Right lobe of liver (tissue), 6 donors: Measurements from ENCODE around the gene GGT7. TPM values are rescaled to one million over a fixed set of nuclear protein-coding genes. Genes with fewer than 3 reads are reported as not detected.

Source experiments
- ATAC-seq, 4 donors: fragments of 200-7000 bp; cut with Tn5 transposase; one replicate each; pipeline ENCODE4 v1.9.1; 2020; ENCODE audit warnings: mild to moderate bottlenecking in 4 of 4, moderate library complexity in 4 of 4
- DNase-seq, 3 donors: peaks; one replicate each; pipeline ENCODE4 v3.0.0-alpha.2; 2020
- H3K27ac ChIP-seq, 3 donors: fragments of 200-600 bp; one replicate each; pipeline ENCODE4 v1.8.0; 2022
- H3K27me3 ChIP-seq, 2 donors: fragments of 200-600 bp; one replicate each; pipeline ENCODE4 v1.8.0; 2022
- H3K36me3 ChIP-seq, 4 donors: fragments of 200-600 bp; sonication (generic) in 1 of 4; one replicate each; pipeline versions ENCODE4 v1.5.1 to v1.8.0; 2017 to 2022; ENCODE audit warnings: control low read depth in 1 of 4
- H3K4me1 ChIP-seq, 4 donors: fragments of 200-600 bp; sonication (generic) in 1 of 4; one replicate each; pipeline versions ENCODE4 v1.5.1 to v1.8.0; 2017 to 2022; ENCODE audit warnings: control low read depth in 1 of 4
- H3K4me3 ChIP-seq, 3 donors: fragments of 200-600 bp; one replicate each; pipeline ENCODE4 v1.8.0; 2022
- H3K9me3 ChIP-seq, 4 donors: fragments of 200-600 bp; sonication (generic) in 1 of 4; one replicate each; pipeline versions ENCODE4 v1.5.1 to v1.8.0; 2017 to 2022; ENCODE audit warnings: control low read depth in 1 of 4
- POLR2A ChIP-seq: fragments of 450-650 bp; IDR thresholded peaks from one replicate; pipeline ENCODE4 v1.6.1; 2017; ENCODE audit warnings: antibody characterized with exemption, mild to moderate bottlenecking
- WGBS: methylation state at CpG from one replicate; pipeline ENCODE4 v1.1.6; 2018; ENCODE audit warnings: low coverage, low lambda C conversion rate; ENCODE audit not compliant: insufficient coverage; ENCODE audit errors: missing lambda C conversion rate; 5-methylcytosine and 5-hydroxymethylcytosine counted together
- intact Hi-C, 2 donors: fragments of 100-400 bp; cut with DNase I; formaldehyde crosslinking; loops; one replicate each; pipeline versions ENCODE4 v1.11.2 to v1.14.1; 2022
- total RNA-seq, 6 experiments: library from RNA; depleted of rRNA in 2 of 6; stranded (reverse); fragments of >200 nt in 2 of 6; fragmentation: NEBNext Ultra II Directional in 3 of 6; extraction: Animal tissue kit (Norgen Biotek cat#: 25700) in 3 of 6; gene quantifications; one replicate each; pipeline versions ENCODE4 v1.1.0 to v1.2.4, GENCODE V29; 2016 to 2023
- TF ChIP-seq, protein P1 (sequence below), 4 donors: fragments of 200-600 bp in 3 of 4; fragments of 450-650 bp in 1 of 4; IDR thresholded peaks; one replicate each; pipeline versions ENCODE4 v1.5.1 to v1.8.0; 2016 to 2022; ENCODE audit warnings: antibody characterized with exemption in 4 of 4, mild to moderate bottlenecking in 2 of 4
- donor health status: DM: no; HTN: yes; CAD: no.
- donor health status: DM: no; HTN: no; CAD: no.
- donor health status: DM: no; HTN: no; CAD: no.
- donor health status: DM: no; HTN: yes; CAD: no.
- donor health status: DM: no; HTN: yes; CAD: no.

Gene GGT7
- total RNA-seq, 6 experiments from 2014 or later = 4.8 to 13.3 (median 9.4) TPM

- TF ChIP-seq, protein P1, sequence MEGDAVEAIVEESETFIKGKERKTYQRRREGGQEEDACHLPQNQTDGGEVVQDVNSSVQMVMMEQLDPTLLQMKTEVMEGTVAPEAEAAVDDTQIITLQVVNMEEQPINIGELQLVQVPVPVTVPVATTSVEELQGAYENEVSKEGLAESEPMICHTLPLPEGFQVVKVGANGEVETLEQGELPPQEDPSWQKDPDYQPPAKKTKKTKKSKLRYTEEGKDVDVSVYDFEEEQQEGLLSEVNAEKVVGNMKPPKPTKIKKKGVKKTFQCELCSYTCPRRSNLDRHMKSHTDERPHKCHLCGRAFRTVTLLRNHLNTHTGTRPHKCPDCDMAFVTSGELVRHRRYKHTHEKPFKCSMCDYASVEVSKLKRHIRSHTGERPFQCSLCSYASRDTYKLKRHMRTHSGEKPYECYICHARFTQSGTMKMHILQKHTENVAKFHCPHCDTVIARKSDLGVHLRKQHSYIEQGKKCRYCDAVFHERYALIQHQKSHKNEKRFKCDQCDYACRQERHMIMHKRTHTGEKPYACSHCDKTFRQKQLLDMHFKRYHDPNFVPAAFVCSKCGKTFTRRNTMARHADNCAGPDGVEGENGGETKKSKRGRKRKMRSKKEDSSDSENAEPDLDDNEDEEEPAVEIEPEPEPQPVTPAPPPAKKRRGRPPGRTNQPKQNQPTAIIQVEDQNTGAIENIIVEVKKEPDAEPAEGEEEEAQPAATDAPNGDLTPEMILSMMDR (IDR thresholded peaks at IDR 0.05) = no peak
- no peak for TF ChIP-seq POLR2A
- 73% methylated on average over 2 of the region's 2 CpGs for WGBS
Observed at GRCh38 chr20:34891166-34892062, 18.8 kb upstream of the GGT7 start.

DNA sequence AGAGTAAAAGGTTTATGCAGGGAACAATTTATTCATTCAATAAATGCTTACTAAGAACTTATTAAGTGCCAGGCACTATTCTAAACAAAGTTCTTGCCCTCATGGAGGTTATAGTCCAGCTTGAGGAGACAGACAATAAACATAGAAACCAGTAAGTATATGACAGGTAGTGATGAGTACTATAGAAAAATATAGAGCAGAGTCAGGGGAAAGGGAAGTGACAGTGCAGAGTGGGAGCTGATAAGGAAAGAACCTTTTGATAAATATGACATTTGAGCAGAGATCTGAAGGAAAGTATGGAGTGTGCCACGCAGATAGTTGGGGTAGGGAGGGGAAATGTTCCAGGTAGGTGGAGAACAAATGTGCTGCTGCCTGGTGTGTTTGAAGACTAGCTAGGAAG, 15.8 kb upstream of the GGT7 start:
- intact Hi-C loops = no loop called here
- peaks cover 0 to 21% (median 1%) of the 10 kb centered on the region in 4 donors for H3K36me3 ChIP-seq

More at GRCh38 chr20:34891166-34892062, 18.8 kb upstream of the GGT7 start:
- intact Hi-C loops = no loop called here
- H3K36me3 ChIP-seq = peaks cover 0 to 3% (median 0%) of the 10 kb centered on the region in 4 donors
- no peaks in the 10 kb centered on the region for H3K9me3 ChIP-seq
- no peak overlapping the region for H3K4me3 ChIP-seq
- DNase-seq (no peak), ATAC-seq (peak in 1 of 4 donors; percentile 45)
- H3K27ac ChIP-seq = no peak overlapping the region
- peaks cover 0 to 42% (median 11%) of the 10 kb centered on the region in 4 donors for H3K4me1 ChIP-seq
- H3K27me3 ChIP-seq = no peaks in the 10 kb centered on the region

GRCh38 chr20:34887023-34887422, 14.4 kb upstream of the GGT7 start:
- Histone ChIP-seq H3K4me1 (peaks cover 0 to 31% (median 12%) of the 10 kb centered on the region in 4 donors), H3K36me3 (peaks cover 2 to 27% (median 5%) of the 10 kb centered on the region in 4 donors), H3K9me3 (no peaks in the 10 kb centered on the region), H3K27me3 (no peaks in the 10 kb centered on the region), H3K4me3 (no peak overlapping the region), H3K27ac (no peak overlapping the region)
- TF ChIP-seq, protein P1 (IDR thresholded peaks at IDR 0.05) = no peak
- no peak for TF ChIP-seq POLR2A
- DNase-seq (no peak), ATAC-seq (no peak)
- 53% methylated on average over 3 of the region's 3 CpGs for WGBS
- intact Hi-C loops = no loop called here

More for the DNA sequence above, 15.8 kb upstream of the GGT7 start:
- Histone ChIP-seq H3K4me1 (peaks cover 0 to 31% (median 12%) of the 10 kb centered on the region in 4 donors), H3K9me3 (no peaks in the 10 kb centered on the region), H3K27ac (no peak overlapping the region), H3K4me3 (no peak overlapping the region), H3K27me3 (no peaks in the 10 kb centered on the region)
- DNase-seq = no peak
- ATAC-seq = no peak
- TF ChIP-seq POLR2A = no peak
- TF ChIP-seq, protein P1 (IDR thresholded peaks at IDR 0.05) = no peak
- WGBS = 69% methylated on average over 1 of the region's 1 CpG

DNA sequence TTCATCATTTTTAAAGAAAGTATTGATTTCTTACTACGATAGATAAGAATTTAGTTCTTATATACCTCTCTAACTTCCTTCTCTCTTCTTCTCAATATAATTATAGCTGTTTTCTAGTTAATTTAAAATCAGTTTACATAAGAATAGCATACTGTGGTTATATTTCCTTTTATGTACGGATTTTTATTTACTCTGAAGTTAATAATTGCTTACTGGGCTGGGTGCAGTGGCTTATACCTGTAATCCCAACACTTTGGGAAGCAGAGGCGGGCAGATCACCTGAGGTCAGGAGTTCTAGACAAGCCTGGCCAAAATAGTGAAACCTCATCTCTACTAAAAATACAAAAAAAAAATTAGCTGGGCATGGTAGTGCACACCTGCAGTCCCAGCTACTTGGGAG, 13.5 kb upstream of the GGT7 start:
- 27% methylated on average over 3 of the region's 3 CpGs for WGBS
- peak overlapping the region in 2 of 3 donors; percentile 22 to 52 for H3K27ac ChIP-seq
- intact Hi-C loops = no loop called here
- peaks cover 2 to 27% (median 5%) of the 10 kb centered on the region in 4 donors for H3K36me3 ChIP-seq
- no peaks in the 10 kb centered on the region for H3K27me3 ChIP-seq
- DNase-seq (no peak), ATAC-seq (peak; percentile 74 to 87 (median 85))
- H3K9me3 ChIP-seq = no peaks in the 10 kb centered on the region
- TF ChIP-seq POLR2A = no peak
- TF ChIP-seq, protein P1 (IDR thresholded peaks at IDR 0.05) = no peak
- H3K4me3 ChIP-seq = no peak overlapping the region
- H3K4me1 ChIP-seq = peaks cover 0 to 23% (median 9%) of the 10 kb centered on the region in 4 donors
